ENCODE results near the gene NAALADL2. TPM values are rescaled to one million over a fixed set of nuclear protein-coding genes. Genes with fewer than 3 reads are reported as not detected.

Gene NAALADL2
- total RNA-seq, 1 donor from 2014 or later: 12.5 TPM

DNA sequence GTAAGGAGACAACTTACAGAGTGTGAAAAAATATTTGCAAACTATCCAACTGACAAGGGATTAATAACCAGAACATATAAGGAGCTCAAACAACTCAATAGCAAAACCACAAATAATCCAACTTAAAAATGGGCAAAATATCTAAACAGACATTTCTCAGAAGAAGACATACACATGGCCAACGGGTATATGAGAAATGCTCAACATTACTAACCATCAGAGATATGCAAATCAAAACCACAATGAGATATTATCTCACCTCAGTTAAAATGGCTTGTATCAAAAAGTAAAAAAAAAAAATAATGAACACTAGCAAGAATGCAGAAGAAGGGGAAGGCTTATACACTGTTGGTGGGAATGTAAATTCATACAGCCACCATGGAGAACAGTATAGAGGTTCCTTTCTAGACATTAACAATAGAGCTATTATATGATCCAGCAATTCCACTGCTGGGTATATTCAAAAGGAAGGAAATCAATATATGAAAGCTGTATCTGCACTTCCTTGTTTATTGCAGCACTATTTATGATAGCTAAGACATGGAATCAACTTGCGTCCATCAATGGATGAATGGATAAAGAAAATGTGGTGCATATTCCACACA, 998.6 kb downstream of the NAALADL2 start:
- Histone ChIP-seq H3K9me3 (no peaks in the 10 kb centered on the region), H3K27ac (no peak overlapping the region), H3K4me1 (no peaks in the 10 kb centered on the region), H3K27me3 (no peaks in the 10 kb centered on the region), H3K4me3 (no peak overlapping the region), H3K36me3 (no peaks in the 10 kb centered on the region)
- DNase-seq (ENCODE audit: extremely low spot score in 2 of 2): no peak
- intact Hi-C loops (cut with DNase I): no loop called here
- TF ChIP-seq POLR2A (IDR thresholded peaks at IDR 0.05) (no peak), POLR2AphosphoS5 (IDR thresholded peaks at IDR 0.05; ENCODE audit: insufficient read depth in 1 of 2, low read depth in 1 of 2) (no peak)
- TF ChIP-seq, protein P1, sequence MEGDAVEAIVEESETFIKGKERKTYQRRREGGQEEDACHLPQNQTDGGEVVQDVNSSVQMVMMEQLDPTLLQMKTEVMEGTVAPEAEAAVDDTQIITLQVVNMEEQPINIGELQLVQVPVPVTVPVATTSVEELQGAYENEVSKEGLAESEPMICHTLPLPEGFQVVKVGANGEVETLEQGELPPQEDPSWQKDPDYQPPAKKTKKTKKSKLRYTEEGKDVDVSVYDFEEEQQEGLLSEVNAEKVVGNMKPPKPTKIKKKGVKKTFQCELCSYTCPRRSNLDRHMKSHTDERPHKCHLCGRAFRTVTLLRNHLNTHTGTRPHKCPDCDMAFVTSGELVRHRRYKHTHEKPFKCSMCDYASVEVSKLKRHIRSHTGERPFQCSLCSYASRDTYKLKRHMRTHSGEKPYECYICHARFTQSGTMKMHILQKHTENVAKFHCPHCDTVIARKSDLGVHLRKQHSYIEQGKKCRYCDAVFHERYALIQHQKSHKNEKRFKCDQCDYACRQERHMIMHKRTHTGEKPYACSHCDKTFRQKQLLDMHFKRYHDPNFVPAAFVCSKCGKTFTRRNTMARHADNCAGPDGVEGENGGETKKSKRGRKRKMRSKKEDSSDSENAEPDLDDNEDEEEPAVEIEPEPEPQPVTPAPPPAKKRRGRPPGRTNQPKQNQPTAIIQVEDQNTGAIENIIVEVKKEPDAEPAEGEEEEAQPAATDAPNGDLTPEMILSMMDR (IDR thresholded peaks at IDR 0.05): no peak

Small RNAs within 50 kb of the gene (microRNA-seq; reads per million reads assigned to microRNA genes)
- gene MIR4789 (ENCODE audit: borderline number of aligned reads, borderline replicate concordance): not detected

Small RNAs within 50 kb of the gene (small RNA-seq; reads per million reads assigned to genes)
- not detected for gene MIR4789
- gene RNU4-91P: not detected
- not detected for gene RNU6-1233P
- not detected for gene RNU6-1317P

All from vagina (tissue), 2 donors.